ENCODE data around the gene LYRM2. TPM values are rescaled to one million over a fixed set of nuclear protein-coding genes. Genes with fewer than 3 reads are reported as not detected.

The LYRM2 gene
- polyA plus RNA-seq, 4 donors, result 8.3 to 41.8 (median 22.0) TPM

DNA sequence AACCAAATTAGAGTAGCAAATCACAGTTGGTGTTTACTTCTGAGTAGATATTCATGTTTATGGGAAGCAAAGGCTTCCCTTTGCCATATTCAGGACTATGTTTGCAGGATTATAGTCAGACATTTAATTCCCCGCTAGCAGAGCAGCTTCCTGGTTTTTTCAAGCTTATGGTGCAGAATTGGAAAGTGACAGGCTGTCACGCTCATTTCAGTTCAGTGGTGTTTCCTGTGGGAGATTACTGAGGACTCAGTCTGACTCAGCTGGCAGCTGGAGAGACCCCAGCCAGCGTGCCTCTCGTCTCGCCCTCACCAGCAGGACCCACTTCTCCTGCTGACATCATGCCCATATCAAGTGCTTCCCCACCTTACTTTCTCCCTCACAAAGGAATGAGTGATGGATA is 85.1 kb downstream of the LYRM2 start:
- H3K4me3 ChIP-seq (ENCODE audit: low read depth in 1 of 3, low read length in 3 of 3), result no peak overlapping the region
- no peaks in the 10 kb centered on the region for H3K27me3 ChIP-seq (ENCODE audit: control insufficient read depth in 3 of 3, insufficient read depth in 3 of 3, low read length in 3 of 3)
- H3K27ac ChIP-seq (ENCODE audit: low read depth in 1 of 3, low read length in 2 of 3), result no peak overlapping the region
- DNase-seq, result no peak
- FAIRE-seq, result no peak
- H3K36me3 ChIP-seq (ENCODE audit: control insufficient read depth in 3 of 3, insufficient read depth in 2 of 3, low read depth in 1 of 3, low read length in 3 of 3), result no peaks in the 10 kb centered on the region
- peaks cover 0 to 4% of the 10 kb centered on the region in 2 donors for H3K9me3 ChIP-seq (ENCODE audit: control insufficient read depth in 2 of 2, insufficient read depth in 1 of 2, low read depth in 1 of 2, low read length in 1 of 2)
- no peaks in the 10 kb centered on the region for H3K4me1 ChIP-seq (ENCODE audit: control insufficient read depth in 3 of 3, insufficient read depth in 2 of 3, low read depth in 1 of 3, low read length in 2 of 3)
- 82 to 83% (median 83%) methylated on average over 5 of the region's 5 CpGs for WGBS, 3 donors

DNA sequence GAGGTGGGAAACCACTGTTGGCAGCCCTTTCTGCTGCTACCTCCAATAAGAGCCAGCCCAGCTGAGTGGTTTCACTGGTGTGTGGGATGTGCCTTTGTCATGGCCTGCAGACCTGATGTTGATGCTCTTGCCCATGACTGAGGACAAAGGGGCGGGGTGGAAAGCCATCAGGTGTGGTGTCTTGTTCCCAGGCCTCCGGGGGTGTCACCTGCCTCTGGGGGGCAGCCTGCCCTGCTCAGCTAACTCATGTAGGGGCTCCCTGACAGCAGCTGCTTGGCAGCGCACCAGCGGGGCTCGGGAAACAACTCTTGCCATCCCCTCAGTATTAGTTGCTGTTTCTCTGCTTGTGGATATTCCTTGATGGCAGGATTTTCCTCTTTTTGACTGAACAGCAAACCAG is 91.3 kb downstream of the LYRM2 start:
- FAIRE-seq (no peak), DNase-seq (no peak)
- Histone ChIP-seq H3K9me3 (ENCODE audit: control insufficient read depth in 2 of 2, insufficient read depth in 1 of 2, low read depth in 1 of 2, low read length in 1 of 2) (no peaks in the 10 kb centered on the region), H3K4me3 (ENCODE audit: low read depth in 1 of 3, low read length in 3 of 3) (no peak overlapping the region), H3K27ac (ENCODE audit: low read depth in 1 of 3, low read length in 2 of 3) (no peak overlapping the region), H3K4me1 (ENCODE audit: control insufficient read depth in 3 of 3, insufficient read depth in 2 of 3, low read depth in 1 of 3, low read length in 2 of 3) (no peaks in the 10 kb centered on the region), H3K36me3 (ENCODE audit: control insufficient read depth in 3 of 3, insufficient read depth in 2 of 3, low read depth in 1 of 3, low read length in 3 of 3) (no peaks in the 10 kb centered on the region), H3K27me3 (ENCODE audit: control insufficient read depth in 3 of 3, insufficient read depth in 3 of 3, low read length in 3 of 3) (no peaks in the 10 kb centered on the region)
- 77 to 83% (median 80%) methylated on average over 5 of the region's 5 CpGs for WGBS, 3 donors

DNA sequence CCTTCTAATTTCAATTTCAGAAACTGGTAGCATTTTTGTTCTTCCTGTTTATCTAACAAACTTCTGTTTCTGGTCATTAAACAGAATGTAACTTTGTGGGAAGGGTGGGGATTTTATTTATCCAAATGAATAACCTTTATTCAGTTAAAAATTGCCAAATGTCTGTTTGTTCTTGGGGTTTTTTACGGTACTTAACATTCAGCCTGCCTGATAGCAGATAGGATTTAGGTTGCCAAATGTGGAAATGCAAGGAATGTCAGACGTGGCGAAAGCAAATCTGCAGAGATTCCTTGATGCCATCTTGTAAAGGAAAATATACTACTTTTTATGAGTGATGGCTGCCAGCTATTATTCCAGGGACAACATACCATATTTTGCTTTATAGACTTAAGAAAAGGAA is 95.7 kb downstream of the LYRM2 start:
- H3K9me3 ChIP-seq (ENCODE audit: control insufficient read depth in 2 of 2, insufficient read depth in 1 of 2, low read depth in 1 of 2, low read length in 1 of 2), result no peaks in the 10 kb centered on the region
- no peaks in the 10 kb centered on the region for H3K4me1 ChIP-seq (ENCODE audit: control insufficient read depth in 3 of 3, insufficient read depth in 2 of 3, low read depth in 1 of 3, low read length in 2 of 3)
- H3K27me3 ChIP-seq (ENCODE audit: control insufficient read depth in 3 of 3, insufficient read depth in 3 of 3, low read length in 3 of 3), result no peaks in the 10 kb centered on the region
- 38 to 55% (median 52%) methylated on average over 3 of the region's 3 CpGs for WGBS, 3 donors
- no peak overlapping the region for H3K27ac ChIP-seq (ENCODE audit: low read depth in 1 of 3, low read length in 2 of 3)
- no peak overlapping the region for H3K4me3 ChIP-seq (ENCODE audit: low read depth in 1 of 3, low read length in 3 of 3)
- H3K36me3 ChIP-seq (ENCODE audit: control insufficient read depth in 3 of 3, insufficient read depth in 2 of 3, low read depth in 1 of 3, low read length in 3 of 3), result no peaks in the 10 kb centered on the region
- no peak for FAIRE-seq
- DNase-seq, result no peak

DNA sequence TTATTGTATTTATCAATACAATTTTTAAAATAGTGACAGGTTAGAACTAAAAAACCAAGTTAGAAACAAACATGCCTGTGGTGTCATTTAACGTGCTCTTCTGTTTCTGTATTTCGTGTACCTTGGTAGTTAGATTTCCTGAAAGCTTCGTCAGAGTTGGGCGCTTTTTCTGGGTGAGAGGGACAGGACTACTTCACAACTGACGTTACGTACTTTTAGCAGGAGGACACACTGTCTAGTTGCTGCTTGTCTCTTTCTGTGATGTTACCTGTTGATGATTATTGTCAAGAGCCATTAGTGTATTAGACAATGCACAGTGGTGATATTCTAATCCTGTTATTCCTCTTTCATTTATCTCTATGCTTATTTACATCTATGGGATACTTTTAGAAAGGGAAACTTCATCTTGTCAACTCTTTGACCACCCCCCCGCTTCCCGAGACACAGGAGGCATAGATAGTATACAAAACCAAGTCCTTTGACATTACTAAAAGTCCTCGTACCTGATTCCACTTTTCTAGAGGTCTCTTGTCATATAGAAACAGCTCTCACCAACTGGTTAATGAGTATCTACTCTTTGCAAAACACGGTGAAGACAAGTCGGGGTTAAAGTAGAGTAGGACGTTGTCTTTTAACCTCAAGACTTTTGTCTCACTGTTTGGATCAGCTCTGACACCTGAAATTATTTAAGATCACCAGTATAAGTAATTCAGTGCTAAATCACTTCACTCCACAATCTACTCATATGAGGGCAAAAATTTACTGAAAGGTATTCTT is 96.3 kb downstream of the LYRM2 start:
- no peak for DNase-seq
- no peak for FAIRE-seq

DNA sequence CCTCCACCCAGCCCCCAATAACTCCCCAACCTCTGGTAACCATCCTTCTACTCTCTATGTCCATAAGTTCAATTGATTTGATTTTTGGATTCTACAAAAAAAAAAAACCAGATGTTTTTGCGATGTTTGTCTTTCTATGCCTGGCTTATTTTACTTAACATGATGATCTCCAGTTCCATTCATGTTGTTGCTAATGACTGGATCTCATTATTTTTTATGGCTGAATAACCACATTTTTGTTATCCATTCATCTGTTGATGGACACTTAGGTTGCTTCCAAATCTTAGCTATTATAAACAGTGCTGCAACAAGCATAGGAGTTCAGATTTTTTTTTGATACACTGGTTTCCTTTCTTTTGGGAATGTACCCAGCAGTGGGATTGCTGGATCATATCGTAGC is 98.8 kb downstream of the LYRM2 start:
- H3K9me3 ChIP-seq (ENCODE audit: control insufficient read depth in 2 of 2, insufficient read depth in 1 of 2, low read depth in 1 of 2, low read length in 1 of 2), result no peaks in the 10 kb centered on the region
- H3K4me3 ChIP-seq (ENCODE audit: low read depth in 1 of 3, low read length in 3 of 3), result no peak overlapping the region
- H3K27me3 ChIP-seq (ENCODE audit: control insufficient read depth in 3 of 3, insufficient read depth in 3 of 3, low read length in 3 of 3), result no peaks in the 10 kb centered on the region
- no peak for DNase-seq
- H3K36me3 ChIP-seq (ENCODE audit: control insufficient read depth in 3 of 3, insufficient read depth in 2 of 3, low read depth in 1 of 3, low read length in 3 of 3), result no peaks in the 10 kb centered on the region
- WGBS, 3 donors, result 86 to 95% (median 88%) methylated on average over 2 of the region's 2 CpGs
- no peak for FAIRE-seq
- no peaks in the 10 kb centered on the region for H3K4me1 ChIP-seq (ENCODE audit: control insufficient read depth in 3 of 3, insufficient read depth in 2 of 3, low read depth in 1 of 3, low read length in 2 of 3)
- no peak overlapping the region for H3K27ac ChIP-seq (ENCODE audit: low read depth in 1 of 3, low read length in 2 of 3)

More for the DNA sequence above, 96.3 kb downstream of the LYRM2 start:
- Histone ChIP-seq H3K4me1 (ENCODE audit: control insufficient read depth in 3 of 3, insufficient read depth in 2 of 3, low read depth in 1 of 3, low read length in 2 of 3) (no peaks in the 10 kb centered on the region), H3K27ac (ENCODE audit: low read depth in 1 of 3, low read length in 2 of 3) (no peak overlapping the region), H3K4me3 (ENCODE audit: low read depth in 1 of 3, low read length in 3 of 3) (no peak overlapping the region), H3K9me3 (ENCODE audit: control insufficient read depth in 2 of 2, insufficient read depth in 1 of 2, low read depth in 1 of 2, low read length in 1 of 2) (no peaks in the 10 kb centered on the region), H3K36me3 (ENCODE audit: control insufficient read depth in 3 of 3, insufficient read depth in 2 of 3, low read depth in 1 of 3, low read length in 3 of 3) (no peaks in the 10 kb centered on the region), H3K27me3 (ENCODE audit: control insufficient read depth in 3 of 3, insufficient read depth in 3 of 3, low read length in 3 of 3) (no peaks in the 10 kb centered on the region)
- 57 to 73% (median 68%) methylated on average over 12 of the region's 12 CpGs for WGBS, 3 donors

DNA sequence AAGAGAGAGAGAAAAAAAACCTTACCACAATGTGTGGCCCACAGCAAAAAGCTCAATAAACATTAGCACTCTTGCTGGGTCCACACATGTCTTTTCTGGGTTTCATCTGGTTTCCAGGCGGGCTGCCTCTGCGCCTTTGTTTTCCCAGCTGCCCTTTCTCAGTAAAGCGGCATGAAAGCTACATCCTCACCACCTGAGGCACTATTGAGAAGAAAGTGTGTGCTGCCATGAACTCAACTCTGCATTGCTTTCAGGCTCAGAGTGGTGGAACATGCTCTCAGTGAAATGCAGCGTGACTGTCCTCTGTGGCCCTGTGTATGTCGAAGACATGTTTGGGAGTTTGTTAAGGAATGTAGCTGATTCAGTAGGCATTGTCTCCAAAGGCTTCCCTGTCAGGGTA is 102.3 kb downstream of the LYRM2 start:
- H3K4me3 ChIP-seq (ENCODE audit: low read depth in 1 of 3, low read length in 3 of 3), result no peak overlapping the region
- no peaks in the 10 kb centered on the region for H3K9me3 ChIP-seq (ENCODE audit: control insufficient read depth in 2 of 2, insufficient read depth in 1 of 2, low read depth in 1 of 2, low read length in 1 of 2)
- no peaks in the 10 kb centered on the region for H3K27me3 ChIP-seq (ENCODE audit: control insufficient read depth in 3 of 3, insufficient read depth in 3 of 3, low read length in 3 of 3)
- no peak for FAIRE-seq
- H3K4me1 ChIP-seq (ENCODE audit: control insufficient read depth in 3 of 3, insufficient read depth in 2 of 3, low read depth in 1 of 3, low read length in 2 of 3), result no peaks in the 10 kb centered on the region
- no peaks in the 10 kb centered on the region for H3K36me3 ChIP-seq (ENCODE audit: control insufficient read depth in 3 of 3, insufficient read depth in 2 of 3, low read depth in 1 of 3, low read length in 3 of 3)
- no peak for DNase-seq
- H3K27ac ChIP-seq (ENCODE audit: low read depth in 1 of 3, low read length in 2 of 3), result no peak overlapping the region
- 85 to 89% (median 87%) methylated on average over 5 of the region's 5 CpGs for WGBS, 3 donors

DNA sequence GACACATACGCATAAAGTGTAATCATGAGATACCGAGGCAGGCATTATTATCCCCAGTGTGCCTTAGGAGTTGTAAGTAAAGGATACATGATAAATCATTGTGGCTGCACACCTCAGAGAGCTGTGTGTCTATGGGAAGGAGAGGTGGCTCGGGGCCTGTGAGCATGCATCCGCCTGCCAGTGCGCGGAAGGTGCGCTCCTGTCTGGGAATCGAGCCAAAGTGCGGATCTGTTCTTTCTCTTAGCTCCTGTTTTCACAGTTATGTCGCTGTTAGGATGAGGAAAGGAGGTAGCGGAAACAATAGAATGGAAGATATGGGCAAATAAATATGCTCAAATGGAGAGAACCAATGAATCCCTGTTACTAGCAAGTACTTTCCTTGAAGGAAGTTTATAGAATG is 107.6 kb downstream of the LYRM2 start:
- DNase-seq, result no peak
- 90 to 94% (median 94%) methylated on average over 11 of the region's 11 CpGs for WGBS, 3 donors
- no peak for FAIRE-seq

DNA sequence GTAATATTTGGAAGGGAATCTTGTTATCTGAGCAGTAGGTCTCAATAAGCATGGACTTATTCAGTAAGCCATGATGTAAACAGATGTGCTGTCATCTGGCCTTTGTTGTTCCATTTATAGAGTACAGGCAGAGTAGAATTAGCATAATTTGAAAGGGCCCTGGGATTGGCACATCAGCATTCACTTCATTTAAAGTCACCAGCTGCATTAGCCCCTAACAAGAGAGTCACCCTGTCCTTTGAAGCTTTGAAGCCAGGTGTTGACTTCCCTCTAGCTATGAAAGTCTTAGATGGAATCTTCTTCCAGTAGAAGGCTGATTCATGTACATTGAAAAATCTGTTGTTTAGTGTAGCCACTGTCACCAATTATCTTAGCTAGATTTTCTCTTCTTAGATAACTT is 109.7 kb downstream of the LYRM2 start:
- no peak overlapping the region for H3K4me3 ChIP-seq (ENCODE audit: low read depth in 1 of 3, low read length in 3 of 3)
- DNase-seq (no peak), FAIRE-seq (no peak)
- no peak overlapping the region for H3K27ac ChIP-seq (ENCODE audit: low read depth in 1 of 3, low read length in 2 of 3)
- H3K27me3 ChIP-seq (ENCODE audit: control insufficient read depth in 3 of 3, insufficient read depth in 3 of 3, low read length in 3 of 3), result no peaks in the 10 kb centered on the region
- H3K4me1 ChIP-seq (ENCODE audit: control insufficient read depth in 3 of 3, insufficient read depth in 2 of 3, low read depth in 1 of 3, low read length in 2 of 3), result no peaks in the 10 kb centered on the region
- no peaks in the 10 kb centered on the region for H3K36me3 ChIP-seq (ENCODE audit: control insufficient read depth in 3 of 3, insufficient read depth in 2 of 3, low read depth in 1 of 3, low read length in 3 of 3)
- no peaks in the 10 kb centered on the region for H3K9me3 ChIP-seq (ENCODE audit: control insufficient read depth in 2 of 2, insufficient read depth in 1 of 2, low read depth in 1 of 2, low read length in 1 of 2)

More for the DNA sequence above, 107.6 kb downstream of the LYRM2 start:
- H3K36me3 ChIP-seq (ENCODE audit: control insufficient read depth in 3 of 3, insufficient read depth in 2 of 3, low read depth in 1 of 3, low read length in 3 of 3), result no peaks in the 10 kb centered on the region
- no peak overlapping the region for H3K27ac ChIP-seq (ENCODE audit: low read depth in 1 of 3, low read length in 2 of 3)
- no peaks in the 10 kb centered on the region for H3K9me3 ChIP-seq (ENCODE audit: control insufficient read depth in 2 of 2, insufficient read depth in 1 of 2, low read depth in 1 of 2, low read length in 1 of 2)
- H3K27me3 ChIP-seq (ENCODE audit: control insufficient read depth in 3 of 3, insufficient read depth in 3 of 3, low read length in 3 of 3), result no peaks in the 10 kb centered on the region
- H3K4me3 ChIP-seq (ENCODE audit: low read depth in 1 of 3, low read length in 3 of 3), result no peak overlapping the region
- H3K4me1 ChIP-seq (ENCODE audit: control insufficient read depth in 3 of 3, insufficient read depth in 2 of 3, low read depth in 1 of 3, low read length in 2 of 3), result no peaks in the 10 kb centered on the region

DNA sequence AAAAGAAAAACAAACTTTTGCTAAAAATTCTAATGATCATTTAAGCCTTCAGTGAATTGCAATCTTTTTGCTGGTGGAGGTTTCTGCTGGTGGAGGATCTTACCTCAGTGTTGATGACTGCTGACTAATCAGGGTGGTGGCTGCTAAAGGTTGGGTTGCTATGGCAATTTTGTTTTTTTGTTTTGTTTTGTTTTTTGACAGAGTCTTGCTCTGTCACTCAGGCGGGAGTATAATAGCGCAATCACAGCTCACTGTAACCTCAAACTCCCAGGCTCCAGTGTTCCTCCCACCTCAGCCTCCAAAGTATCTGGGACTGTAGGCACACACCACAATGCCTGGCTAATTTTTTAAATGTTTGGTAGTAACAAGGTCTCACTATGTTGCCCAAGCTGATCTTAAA is 110.9 kb downstream of the LYRM2 start:
- Histone ChIP-seq H3K4me1 (ENCODE audit: control insufficient read depth in 3 of 3, insufficient read depth in 2 of 3, low read depth in 1 of 3, low read length in 2 of 3) (no peaks in the 10 kb centered on the region), H3K27me3 (ENCODE audit: control insufficient read depth in 3 of 3, insufficient read depth in 3 of 3, low read length in 3 of 3) (no peaks in the 10 kb centered on the region), H3K27ac (ENCODE audit: low read depth in 1 of 3, low read length in 2 of 3) (no peak overlapping the region), H3K4me3 (ENCODE audit: low read depth in 1 of 3, low read length in 3 of 3) (no peak overlapping the region), H3K36me3 (ENCODE audit: control insufficient read depth in 3 of 3, insufficient read depth in 2 of 3, low read depth in 1 of 3, low read length in 3 of 3) (no peaks in the 10 kb centered on the region), H3K9me3 (ENCODE audit: control insufficient read depth in 2 of 2, insufficient read depth in 1 of 2, low read depth in 1 of 2, low read length in 1 of 2) (no peaks in the 10 kb centered on the region)
- FAIRE-seq (no peak), DNase-seq (no peak)
- 78 to 88% (median 84%) methylated on average over 2 of the region's 2 CpGs for WGBS, 3 donors
